AG04450 (cell line): ENCODE measurements around the gene PLCL1. TPM values are rescaled to one million over a fixed set of nuclear protein-coding genes. Genes with fewer than 3 reads are reported as not detected.

ENCODE experiments used
- CTCF ChIA-PET: fragments of 300-600, 350-600 bp; formaldehyde crosslinking; extraction: SDS; loops from one replicate; lab custom pipeline; 2022; ENCODE audit warnings: antibody characterized with exemption, inconsistent platforms; lab: Charles Lee
- POLR2A ChIA-PET: fragments of 350-600 bp; formaldehyde crosslinking; extraction: SDS; loops from one replicate; lab custom pipeline; 2021; ENCODE audit warnings: antibody characterized with exemption, inconsistent platforms; lab: Yijun Ruan, JAX
- DNase-seq: peaks from one replicate; pipeline ENCODE4 v3.0.0-alpha.2; 2011; ENCODE audit warnings: low read depth, low spot score
- H3K27ac ChIP-seq: one replicate; pipeline ENCODE4 v1.5.1; 2012; ENCODE audit warnings: low read depth, low read length, control low read depth
- H3K27me3 ChIP-seq: one replicate; pipeline ENCODE4 v1.6.0; 2012; ENCODE audit warnings: low read length; ENCODE audit not compliant: control insufficient read depth, insufficient read depth
- H3K4me3 ChIP-seq: 2 replicates; pipeline ENCODE4 v1.5.1; 2011; ENCODE audit warnings: mild to moderate bottlenecking, low read depth, low read length, control low read depth
- H3K9me3 ChIP-seq: 2 replicates; pipeline ENCODE4 v1.5.1; 2012; ENCODE audit warnings: low read length; ENCODE audit not compliant: control insufficient read depth, insufficient read depth
- polyA plus RNA-seq: library from polyadenylated mRNA; depleted of rRNA; stranded (reverse); fragments of >200 nt; gene quantifications from 2 replicates; pipeline ENCODE4 v1.2.3, GENCODE V29; 2011
- TF ChIP-seq, protein P1 (sequence below): IDR thresholded peaks from 2 replicates; pipeline ENCODE4 v1.5.1; 2011; ENCODE audit warnings: low read depth, low read length, control low read depth, inconsistent platforms

The PLCL1 gene
- polyA plus RNA-seq, 1 experiment: 0.43 TPM

DNA sequence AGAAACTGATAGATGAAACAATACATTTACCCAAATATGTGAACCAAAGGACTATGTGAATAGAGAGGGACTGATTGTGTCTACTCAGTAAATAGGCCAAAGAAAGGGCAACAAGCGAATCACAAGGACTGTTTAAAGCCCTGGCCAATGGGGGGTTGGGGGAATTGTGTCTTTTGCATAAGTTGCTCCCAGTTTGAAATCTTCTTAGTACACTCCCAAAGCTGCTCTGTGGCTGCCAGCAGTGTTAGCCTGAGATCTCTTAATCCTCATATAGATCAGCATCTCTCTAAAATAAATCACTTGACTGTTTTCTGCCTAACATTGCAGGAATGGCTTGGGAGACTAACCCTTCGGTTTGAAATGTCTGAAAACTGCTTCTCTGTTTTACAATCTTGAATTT lies 236.4 kb downstream of the PLCL1 start:
- ChIA-PET CTCF (no interaction called here), POLR2A (no interaction called here)
- DNase-seq: no peak
- H3K27ac ChIP-seq: no peak overlapping the region
- H3K9me3 ChIP-seq: no peaks in the 10 kb centered on the region
- TF ChIP-seq, protein P1, sequence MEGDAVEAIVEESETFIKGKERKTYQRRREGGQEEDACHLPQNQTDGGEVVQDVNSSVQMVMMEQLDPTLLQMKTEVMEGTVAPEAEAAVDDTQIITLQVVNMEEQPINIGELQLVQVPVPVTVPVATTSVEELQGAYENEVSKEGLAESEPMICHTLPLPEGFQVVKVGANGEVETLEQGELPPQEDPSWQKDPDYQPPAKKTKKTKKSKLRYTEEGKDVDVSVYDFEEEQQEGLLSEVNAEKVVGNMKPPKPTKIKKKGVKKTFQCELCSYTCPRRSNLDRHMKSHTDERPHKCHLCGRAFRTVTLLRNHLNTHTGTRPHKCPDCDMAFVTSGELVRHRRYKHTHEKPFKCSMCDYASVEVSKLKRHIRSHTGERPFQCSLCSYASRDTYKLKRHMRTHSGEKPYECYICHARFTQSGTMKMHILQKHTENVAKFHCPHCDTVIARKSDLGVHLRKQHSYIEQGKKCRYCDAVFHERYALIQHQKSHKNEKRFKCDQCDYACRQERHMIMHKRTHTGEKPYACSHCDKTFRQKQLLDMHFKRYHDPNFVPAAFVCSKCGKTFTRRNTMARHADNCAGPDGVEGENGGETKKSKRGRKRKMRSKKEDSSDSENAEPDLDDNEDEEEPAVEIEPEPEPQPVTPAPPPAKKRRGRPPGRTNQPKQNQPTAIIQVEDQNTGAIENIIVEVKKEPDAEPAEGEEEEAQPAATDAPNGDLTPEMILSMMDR: no peak
- H3K4me3 ChIP-seq: no peak overlapping the region
- H3K27me3 ChIP-seq: no peaks in the 10 kb centered on the region

DNA sequence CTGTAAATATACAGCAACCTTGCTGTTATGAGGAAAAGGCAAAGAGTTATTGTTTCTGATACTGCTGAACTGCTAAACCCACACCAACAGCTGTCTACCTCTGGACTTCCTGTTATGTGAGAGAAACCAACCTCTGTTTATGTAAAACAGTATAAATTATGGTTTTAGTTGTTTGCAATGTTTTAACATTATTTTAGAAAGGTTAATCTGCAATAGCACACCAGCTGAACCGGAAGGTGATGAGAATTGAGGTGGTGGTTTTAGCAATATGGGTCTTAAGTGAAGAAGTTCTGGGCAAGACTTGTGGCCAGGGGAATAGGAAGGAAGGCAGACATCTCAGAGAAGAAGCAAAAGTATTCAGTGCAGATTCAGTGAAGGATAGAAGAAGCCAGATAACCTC lies 237.8 kb downstream of the PLCL1 start:
- H3K9me3 ChIP-seq: no peaks in the 10 kb centered on the region
- CTCF ChIA-PET: interaction anchor here (1.8 kb wide), 1 partner anchor 229 kb away, joined by 7 read pairs; no protein-coding TSS in a partner anchor
- DNase-seq: no peak
- POLR2A ChIA-PET: no interaction called here
- no peak overlapping the region for H3K4me3 ChIP-seq
- TF ChIP-seq, protein P1: no peak
- H3K27me3 ChIP-seq: no peaks in the 10 kb centered on the region
- H3K27ac ChIP-seq: no peak overlapping the region

DNA sequence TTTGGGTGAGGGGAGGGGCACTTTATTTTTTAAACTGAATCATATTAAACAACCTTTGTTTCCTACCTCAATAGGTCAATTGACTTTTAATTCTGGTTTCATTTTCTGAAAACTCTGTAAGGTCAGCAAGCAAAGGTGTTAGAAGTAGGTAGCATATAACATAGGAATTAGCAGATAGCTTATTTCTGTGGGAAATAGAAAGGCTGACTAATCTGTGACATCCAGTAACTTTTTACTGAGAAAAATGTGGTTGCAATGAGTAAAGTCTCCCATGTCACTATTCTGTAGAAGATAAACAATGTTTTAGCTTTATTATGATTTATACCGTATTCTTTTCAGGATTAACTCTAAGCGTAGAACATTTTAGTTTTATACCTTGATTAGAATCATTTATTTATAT lies 240.4 kb downstream of the PLCL1 start:
- no peaks in the 10 kb centered on the region for H3K27me3 ChIP-seq
- no peaks in the 10 kb centered on the region for H3K9me3 ChIP-seq
- TF ChIP-seq, protein P1: no peak
- no peak overlapping the region for H3K4me3 ChIP-seq
- ChIA-PET POLR2A (no interaction called here), CTCF (no interaction called here)
- H3K27ac ChIP-seq: no peak overlapping the region
- no peak for DNase-seq

DNA sequence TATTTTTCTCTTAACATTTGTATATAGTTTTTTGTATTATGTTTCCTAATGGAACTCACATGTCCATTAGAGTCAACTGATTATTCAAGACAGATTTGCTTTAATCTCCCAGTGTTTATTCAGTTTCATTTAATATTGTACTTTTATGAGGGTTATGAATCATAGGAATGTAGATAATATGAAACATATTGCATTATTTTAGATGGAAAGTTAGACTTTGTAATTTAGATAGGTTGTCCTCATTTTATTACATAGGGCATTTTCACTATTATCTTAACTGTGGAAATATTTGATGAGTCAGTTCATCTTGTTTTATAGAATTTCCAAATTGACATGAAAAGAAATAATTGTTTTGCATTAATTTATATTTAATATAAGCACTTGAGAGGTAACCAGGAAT lies 240.8 kb downstream of the PLCL1 start:
- H3K27ac ChIP-seq: no peak overlapping the region
- H3K9me3 ChIP-seq: no peaks in the 10 kb centered on the region
- POLR2A ChIA-PET: no interaction called here
- no peak for DNase-seq
- no peaks in the 10 kb centered on the region for H3K27me3 ChIP-seq
- TF ChIP-seq, protein P1: no peak
- no peak overlapping the region for H3K4me3 ChIP-seq
- CTCF ChIA-PET: no interaction called here

DNA sequence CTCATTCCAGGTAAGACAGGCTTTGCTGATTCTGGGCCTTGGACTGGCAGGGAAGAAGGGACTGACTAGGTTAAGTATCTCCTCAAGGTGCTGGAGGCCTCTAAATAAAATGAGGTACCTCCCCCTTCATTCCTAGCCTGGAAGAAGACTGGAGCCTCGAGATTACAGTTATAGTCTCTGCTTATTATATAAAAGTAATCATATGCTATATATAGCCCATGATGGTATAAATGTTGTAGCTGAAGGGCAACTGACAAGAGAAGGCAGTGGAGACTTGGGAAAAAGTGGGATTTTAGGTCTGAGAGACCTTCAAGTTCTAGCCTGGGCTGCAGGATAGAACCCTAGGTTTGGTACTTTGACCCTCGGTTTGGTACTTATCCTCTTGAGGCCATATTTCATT lies 248.3 kb downstream of the PLCL1 start:
- H3K9me3 ChIP-seq: no peaks in the 10 kb centered on the region
- CTCF ChIA-PET: interaction anchor here (0.6 to 1.6 kb wide), 4 partner anchors 9 to 244 kb away, joined by 3 to 5 read pairs (median 4); no protein-coding TSS in a partner anchor
- H3K4me3 ChIP-seq: no peak overlapping the region
- no peak for DNase-seq
- no peaks in the 10 kb centered on the region for H3K27me3 ChIP-seq
- H3K27ac ChIP-seq: no peak overlapping the region
- TF ChIP-seq, protein P1: no peak
- POLR2A ChIA-PET: no interaction called here
